ENCODE data around the gene TSPYL6.

- TF ChIP-seq POLR2A (IDR thresholded peaks at IDR 0.05; ENCODE audit: low read length), result no peak
- no peak for TF ChIP-seq GATA1 (IDR thresholded peaks at IDR 0.05; ENCODE audit: low read depth, low read length)
Observed at GRCh38 chr2:54258166-54258565, 2.1 kb upstream of the TSPYL6 start.

Data from erythroblast (primary cell).